ENCODE results near the gene TMEM204.

TMEM204 gene

GRCh38 chr16:1502092-1503004 lies 31.1 kb upstream of the TMEM204 start:
- H3K27ac ChIP-seq = no peak overlapping the region
- H3K79me2 ChIP-seq = no peaks in the 10 kb centered on the region
- H3K4me1 ChIP-seq = no peaks in the 10 kb centered on the region
- no peaks in the 10 kb centered on the region for H3K9me3 ChIP-seq (ENCODE audit: control insufficient read depth, low read length)
- H3K36me3 ChIP-seq (ENCODE audit: control insufficient read depth, insufficient read depth, low read length) = no peaks in the 10 kb centered on the region
- no peak for TF ChIP-seq CTCF (IDR thresholded peaks at IDR 0.05)
- no peak overlapping the region for H2AFZ ChIP-seq
- no peak overlapping the region for H3K4me3 ChIP-seq (ENCODE audit: low read depth, low read length)
- no peak overlapping the region for H3K4me2 ChIP-seq (ENCODE audit: low read length)
- H3K27me3 ChIP-seq (ENCODE audit: control insufficient read depth, insufficient read depth, low read length) = no peaks in the 10 kb centered on the region
- H3K9ac ChIP-seq = no peak overlapping the region

GRCh38 chr16:1503110-1503955 lies 30.1 kb upstream of the TMEM204 start:
- Histone ChIP-seq H3K4me3 (ENCODE audit: low read depth, low read length) (no peak overlapping the region), H2AFZ (no peak overlapping the region), H3K4me2 (ENCODE audit: low read length) (no peak overlapping the region), H3K9me3 (ENCODE audit: control insufficient read depth, low read length) (no peaks in the 10 kb centered on the region), H3K79me2 (no peaks in the 10 kb centered on the region), H3K4me1 (no peaks in the 10 kb centered on the region), H3K27me3 (ENCODE audit: control insufficient read depth, insufficient read depth, low read length) (no peaks in the 10 kb centered on the region), H3K27ac (no peak overlapping the region), H3K9ac (no peak overlapping the region), H3K36me3 (ENCODE audit: control insufficient read depth, insufficient read depth, low read length) (no peaks in the 10 kb centered on the region)
- no peak for TF ChIP-seq CTCF (IDR thresholded peaks at IDR 0.05)

GRCh38 chr16:1505073-1505844 lies 28.2 kb upstream of the TMEM204 start:
- Histone ChIP-seq H3K27ac (no peak overlapping the region), H3K4me2 (ENCODE audit: low read length) (no peak overlapping the region), H3K4me1 (no peaks in the 10 kb centered on the region), H3K4me3 (ENCODE audit: low read depth, low read length) (no peak overlapping the region), H3K9me3 (ENCODE audit: control insufficient read depth, low read length) (no peaks in the 10 kb centered on the region), H3K36me3 (ENCODE audit: control insufficient read depth, insufficient read depth, low read length) (no peaks in the 10 kb centered on the region), H3K79me2 (no peaks in the 10 kb centered on the region), H3K9ac (no peak overlapping the region), H2AFZ (no peak overlapping the region), H3K27me3 (ENCODE audit: control insufficient read depth, insufficient read depth, low read length) (no peaks in the 10 kb centered on the region)
- no peak for TF ChIP-seq CTCF (IDR thresholded peaks at IDR 0.05)

- Histone ChIP-seq H2AFZ (no peak overlapping the region), H3K79me2 (no peaks in the 10 kb centered on the region), H3K4me3 (ENCODE audit: low read depth, low read length) (no peak overlapping the region), H3K27ac (no peak overlapping the region), H3K4me1 (no peaks in the 10 kb centered on the region), H3K36me3 (ENCODE audit: control insufficient read depth, insufficient read depth, low read length) (no peaks in the 10 kb centered on the region), H3K27me3 (ENCODE audit: control insufficient read depth, insufficient read depth, low read length) (no peaks in the 10 kb centered on the region), H3K9ac (no peak overlapping the region), H3K4me2 (ENCODE audit: low read length) (no peak overlapping the region), H3K9me3 (ENCODE audit: control insufficient read depth, low read length) (no peaks in the 10 kb centered on the region)
- no peak for TF ChIP-seq CTCF (IDR thresholded peaks at IDR 0.05)
Observed at GRCh38 chr16:1505912-1506311, 27.6 kb upstream of the TMEM204 start.

Data from parathyroid adenoma (tissue), 2 donors.